ENCODE measurements around the gene BNC2. TPM values are rescaled to one million over a fixed set of nuclear protein-coding genes. Genes with fewer than 3 reads are reported as not detected.

Gene BNC2
- total and polyA plus RNA-seq, 2 of the 13 experiments (the other 11 are each of a cell fraction or from before 2014, with no cell fraction given), result not detected

GRCh38 chr9:16727452-16728136, 142.9 kb downstream of the BNC2 start:
- POLR2A ChIA-PET, result no interaction called here
- Histone ChIP-seq H3K36me3 (replicated peaks in 1 of 2; ENCODE audit: control insufficient read depth in 1 of 2, insufficient read depth in 2 of 2, low read length in 2 of 2) (no peaks in the 10 kb centered on the region), H3K4me3 (replicated peaks in 1 of 3; ENCODE audit: insufficient read depth in 1 of 3, low read depth in 2 of 3, low read length in 3 of 3) (no peak overlapping the region), H4K20me1 (ENCODE audit: insufficient read depth, low read length) (no peaks in the 10 kb centered on the region), H2AFZ (ENCODE audit: low read length) (no peak overlapping the region), H3K27me3 (ENCODE audit: control insufficient read depth in 1 of 2, insufficient read depth in 2 of 2, low read length in 2 of 2) (peaks cover 5 to 37% of the 10 kb centered on the region in 2 experiments; a peak in 4 of 5 replicates), H3K4me1 (ENCODE audit: insufficient read depth, low read length) (no peaks in the 10 kb centered on the region), H3K4me2 (ENCODE audit: low read depth, low read length) (no peak overlapping the region), H3K9me3 (ENCODE audit: low read length) (no peaks in the 10 kb centered on the region), H3K79me2 (ENCODE audit: insufficient read depth, low read length) (no peaks in the 10 kb centered on the region), H3K9ac (ENCODE audit: insufficient read depth, low read depth, low read length) (no peak overlapping the region), H3K27ac (ENCODE audit: extremely low read length, insufficient read depth, low read length) (no peak overlapping the region)
- no peak for TF ChIP-seq KDM5B (CRISPR knock-in tag; IDR thresholded peaks at IDR 0.05; ENCODE audit: borderline replicate concordance)
- TF ChIP-seq KDM2A (CRISPR knock-in tag; IDR thresholded peaks at IDR 0.05; ENCODE audit: borderline replicate concordance, low read depth), result no peak
- TF ChIP-seq SKI (IDR thresholded peaks at IDR 0.05; ENCODE audit: partially characterized antibody), result no peak
- no peak for TF ChIP-seq SRF (IDR thresholded peaks at IDR 0.05; ENCODE audit: low read depth, low read length)
- TF ChIP-seq ATF4 (CRISPR knock-in tag; IDR thresholded peaks at IDR 0.05), result no peak
- no peak for TF ChIP-seq NR2F2 (IDR thresholded peaks at IDR 0.05; ENCODE audit: borderline replicate concordance, low read depth)
- no peak for TF ChIP-seq HNF4G (IDR thresholded peaks at IDR 0.05; ENCODE audit: borderline replicate concordance, low read depth, low read length)
- TF ChIP-seq HNF4G (CRISPR knock-in tag; IDR thresholded peaks at IDR 0.05; ENCODE audit: borderline replicate concordance, low read depth), result no peak
- no peak for TF ChIP-seq JDP2 (CRISPR knock-in tag; IDR thresholded peaks at IDR 0.05; ENCODE audit: borderline replicate concordance)
- no peak for TF ChIP-seq GABPA (IDR thresholded peaks at IDR 0.05; ENCODE audit: low read depth, low read length)
- TF ChIP-seq GABPA (CRISPR knock-in tag; IDR thresholded peaks at IDR 0.05; ENCODE audit: low read depth), result no peak
- no peak for TF ChIP-seq WIZ (CRISPR knock-in tag; IDR thresholded peaks at IDR 0.05)
- TF ChIP-seq RFX1 (IDR thresholded peaks at IDR 0.05), result no peak
- TF ChIP-seq MXD4 (CRISPR knock-in tag; IDR thresholded peaks at IDR 0.05), result no peak
- no peak for FAIRE-seq
- intact Hi-C loops (cut with micrococcal nuclease; ENCODE audit: unreplicated experiment) (loop anchor here (5.0 kb wide), 1 partner anchor 505 kb away; no protein-coding TSS in a partner anchor), in situ Hi-C loops (cut with HindIII; ENCODE audit: extremely low pct_ligation_motif_present, low pct_unique_long_range_greater_than_20kb) (no loop called here)
- WGBS (ENCODE audit: low lambda C conversion rate), result 18% methylated on average over 7 of the region's 7 CpGs
- ATAC-seq, result no peak
- CTCF ChIA-PET (ENCODE audit: low intra/inter-chr PET ratio, low total read pairs), result no interaction called here
- BruUV-seq (replicated peaks), result no TSS peak
- no peak for DNase-seq (ENCODE audit: low spot score)
